A549 (cell line): ENCODE results near the gene TNS3. TPM values are rescaled to one million over a fixed set of nuclear protein-coding genes. Genes with fewer than 3 reads are reported as not detected.

ENCODE experiments used
- ATAC-seq, 2 experiments: fragments of 200-7000 bp in 1 of 2; fragments of >200 bp in 1 of 2; cut with Nextera tagmentation in 1 of 2; cut with Tn5 transposase in 1 of 2; 3 replicates each; pipeline versions ENCODE4 v1.8.0 to v1.9.1; 2018 to 2020; ENCODE audit warnings: mild to moderate bottlenecking in 1 of 2, moderate library complexity in 1 of 2
- CTCF ChIA-PET: fragments of 300-600 bp; sonication (Branson Sonifier 250); formaldehyde crosslinking; extraction: SDS; loops from one replicate; lab custom pipeline; 2021; ENCODE audit warnings: antibody characterized with exemption, inconsistent platforms; lab: Yijun Ruan, JAX
- POLR2A ChIA-PET: fragments of 350-600 bp; formaldehyde crosslinking; extraction: SDS; loops from one replicate; lab custom pipeline; 2021; ENCODE audit warnings: antibody characterized with exemption, inconsistent platforms; lab: Yijun Ruan, JAX
- DNase-seq, 2 experiments: peaks; one replicate each; pipeline versions ENCODE4 v3.0.0 to v3.0.0-alpha.2; 2011 to 2016; ENCODE audit warnings: low read depth in 1 of 2, low spot score in 1 of 2
- FAIRE-seq: peaks from 2 replicates; lab custom pipeline; 2011; peaks lifted over from hg19 to GRCh38; lab: Jason Lieb, UNC
- H3K27ac ChIP-seq, 2 experiments: fragments of >200 bp; sonication (Bioruptor Twin); formaldehyde crosslinking; 3 replicates each; pipeline ENCODE4 v1.5.1; 2016 to 2017
- H3K4me1 ChIP-seq: fragments of >200 bp; sonication (Bioruptor Twin); formaldehyde crosslinking; 3 replicates; pipeline ENCODE4 v1.6.1; 2016
- H3K4me2 ChIP-seq: fragments of >200 bp; sonication (Bioruptor Twin); formaldehyde crosslinking; 3 replicates; pipeline ENCODE4 v1.6.1; 2016
- H3K4me3 ChIP-seq: fragments of >200 bp; sonication (Bioruptor Twin); formaldehyde crosslinking; 3 replicates; pipeline ENCODE4 v1.5.1; 2016
- H3K9me3 ChIP-seq: fragments of >200 bp; sonication (Bioruptor Twin); formaldehyde crosslinking; 3 replicates; pipeline ENCODE4 v1.6.1; 2016
- CHD2 ChIP-seq: fragments of 150-350 bp; IDR thresholded peaks from 2 replicates; pipeline ENCODE4 v1.6.1; 2014; ENCODE audit warnings: low read length; ENCODE audit not compliant: partially characterized antibody
- ESRRA ChIP-seq: fragments of 150-350 bp; IDR thresholded peaks from 2 replicates; pipeline ENCODE4 v1.6.1; 2014; ENCODE audit warnings: mild to moderate bottlenecking, low read length, borderline replicate concordance
- KDM5A ChIP-seq: fragments of 200-600 bp; sonication (generic); IDR thresholded peaks from 2 replicates; pipeline ENCODE4 v1.6.1; 2016; ENCODE audit warnings: antibody characterized with exemption, mild to moderate bottlenecking
- MAFK ChIP-seq: fragments of 450-650 bp; IDR thresholded peaks from 2 replicates; pipeline ENCODE4 v1.6.1; 2014; ENCODE audit not compliant: partially characterized antibody
- NPAS2 ChIP-seq: fragments of 250-450 bp; sonication (Bioruptor Pico); IDR thresholded peaks from 2 replicates; pipeline ENCODE4 v1.8.0; 2022; ENCODE audit warnings: mild to moderate bottlenecking, moderate library complexity, borderline replicate concordance
- NR3C1 ChIP-seq: fragments of >200 bp; sonication (Bioruptor Twin); formaldehyde crosslinking; IDR thresholded peaks from 3 replicates; pipeline ENCODE4 v1.6.1; 2017
- PHF8 ChIP-seq: fragments of 200-600 bp; sonication (generic); IDR thresholded peaks from 2 replicates; pipeline ENCODE4 v1.6.1; 2016; ENCODE audit warnings: low read depth, mild to moderate bottlenecking, antibody characterized with exemption, moderate library complexity, borderline replicate concordance
- RARB ChIP-seq: fragments of 250-450 bp; sonication (Bioruptor Pico); IDR thresholded peaks from 2 replicates; pipeline ENCODE4 v1.8.0; 2021; ENCODE audit warnings: mild to moderate bottlenecking, moderate library complexity
- RNF2 ChIP-seq: fragments of 200-600 bp; sonication (generic); IDR thresholded peaks from 2 replicates; pipeline ENCODE4 v1.6.1; 2016; ENCODE audit warnings: low read depth, mild to moderate bottlenecking, antibody characterized with exemption, moderate library complexity, borderline replicate concordance
- TP53 ChIP-seq: fragments of 250-450 bp; sonication (Bioruptor Pico); IDR thresholded peaks from 2 replicates; pipeline ENCODE4 v1.5.0; 2021; ENCODE audit warnings: mild to moderate bottlenecking, moderate library complexity
- ZC3H11A ChIP-seq: fragments of 450-650 bp; IDR thresholded peaks from 2 replicates; pipeline ENCODE4 v1.6.1; 2014; ENCODE audit warnings: antibody characterized with exemption, mild to moderate bottlenecking
- WGBS: methylation state at CpG from one replicate; pipeline ENCODE4 v1.1.6; 2017; ENCODE audit errors: missing lambda C conversion rate; 5-methylcytosine and 5-hydroxymethylcytosine counted together
- polyA plus RNA-seq, 4 experiments: library from polyadenylated mRNA; depleted of rRNA in 3 of 4; stranded (reverse); fragments of >200 nt; fragmentation: RNase III in 1 of 4; extraction: RNeasy Plus Mini Kit Qiagen cat#74134 plus additional on column Dnase treatment in 1 of 4; gene quantifications; 2 replicates in 3 of 4; 3 replicates in 1 of 4; pipeline ENCODE4 v1.2.3, GENCODE V29; 2011 to 2017
- TF ChIP-seq, protein P1 (sequence below): fragments of >200 bp; sonication (Bioruptor Twin); formaldehyde crosslinking; IDR thresholded peaks from 3 replicates; pipeline ENCODE4 v1.6.1; 2016
- TF ChIP-seq, protein P2 (sequence below): fragments of 250-450 bp; sonication (Bioruptor Pico); IDR thresholded peaks from 2 replicates; pipeline ENCODE4 v1.5.0; 2020; ENCODE audit warnings: low read depth, mild to moderate bottlenecking, moderate library complexity
- TF ChIP-seq, protein P3 (sequence below): IDR thresholded peaks from 2 replicates; pipeline ENCODE4 v1.6.1; 2012

The TNS3 gene
- polyA plus RNA-seq, 2 of the 4 experiments (the other 2 are of a cell fraction) = 107 to 134 TPM

DNA sequence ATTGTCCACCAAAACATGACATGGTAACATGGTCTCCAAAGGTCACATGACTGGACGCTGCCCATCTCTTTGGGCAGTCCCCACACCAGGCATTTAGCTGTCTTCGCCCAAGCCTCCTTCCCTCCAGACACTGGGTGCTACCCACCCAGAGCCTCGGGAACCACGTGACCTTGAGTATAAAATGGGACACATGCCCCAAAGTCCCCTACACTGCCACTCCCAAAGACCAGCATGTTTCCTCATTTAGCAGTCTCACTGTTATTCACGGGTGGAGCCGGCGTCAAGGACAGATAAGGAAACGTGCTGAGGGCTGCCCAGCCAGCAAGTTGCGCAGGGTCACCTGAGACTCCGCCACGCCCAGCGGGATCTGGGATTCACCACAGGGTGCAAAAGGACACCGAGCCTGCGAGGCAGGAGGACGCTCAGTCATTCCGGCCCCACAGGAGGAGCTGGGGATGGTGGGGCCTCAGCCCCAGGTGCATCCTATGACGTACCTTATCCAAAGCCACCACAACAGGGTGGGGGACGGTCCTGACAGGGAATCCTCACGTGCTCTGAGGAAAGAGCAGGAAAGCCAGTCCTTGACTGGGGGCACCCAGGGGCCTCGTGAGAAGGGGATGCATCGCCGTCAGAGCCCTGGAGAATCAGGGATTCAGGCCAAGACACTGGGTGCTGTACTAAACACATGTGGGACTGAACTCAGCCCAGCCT lies 226.9 kb downstream of the TNS3 start (continued):
- TF ChIP-seq, protein P1, sequence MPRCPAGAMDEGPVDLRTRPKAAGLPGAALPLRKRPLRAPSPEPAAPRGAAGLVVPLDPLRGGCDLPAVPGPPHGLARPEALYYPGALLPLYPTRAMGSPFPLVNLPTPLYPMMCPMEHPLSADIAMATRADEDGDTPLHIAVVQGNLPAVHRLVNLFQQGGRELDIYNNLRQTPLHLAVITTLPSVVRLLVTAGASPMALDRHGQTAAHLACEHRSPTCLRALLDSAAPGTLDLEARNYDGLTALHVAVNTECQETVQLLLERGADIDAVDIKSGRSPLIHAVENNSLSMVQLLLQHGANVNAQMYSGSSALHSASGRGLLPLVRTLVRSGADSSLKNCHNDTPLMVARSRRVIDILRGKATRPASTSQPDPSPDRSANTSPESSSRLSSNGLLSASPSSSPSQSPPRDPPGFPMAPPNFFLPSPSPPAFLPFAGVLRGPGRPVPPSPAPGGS = no peak
- TF ChIP-seq, protein P2, sequence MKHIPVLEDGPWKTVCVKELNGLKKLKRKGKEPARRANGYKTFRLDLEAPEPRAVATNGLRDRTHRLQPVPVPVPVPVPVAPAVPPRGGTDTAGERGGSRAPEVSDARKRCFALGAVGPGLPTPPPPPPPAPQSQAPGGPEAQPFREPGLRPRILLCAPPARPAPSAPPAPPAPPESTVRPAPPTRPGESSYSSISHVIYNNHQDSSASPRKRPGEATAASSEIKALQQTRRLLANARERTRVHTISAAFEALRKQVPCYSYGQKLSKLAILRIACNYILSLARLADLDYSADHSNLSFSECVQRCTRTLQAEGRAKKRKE (CRISPR knock-in tag) = no peak
- TF ChIP-seq NPAS2 (CRISPR knock-in tag) = no peak
- TF ChIP-seq RNF2 = no peak
- TF ChIP-seq KDM5A = no peak

DNA sequence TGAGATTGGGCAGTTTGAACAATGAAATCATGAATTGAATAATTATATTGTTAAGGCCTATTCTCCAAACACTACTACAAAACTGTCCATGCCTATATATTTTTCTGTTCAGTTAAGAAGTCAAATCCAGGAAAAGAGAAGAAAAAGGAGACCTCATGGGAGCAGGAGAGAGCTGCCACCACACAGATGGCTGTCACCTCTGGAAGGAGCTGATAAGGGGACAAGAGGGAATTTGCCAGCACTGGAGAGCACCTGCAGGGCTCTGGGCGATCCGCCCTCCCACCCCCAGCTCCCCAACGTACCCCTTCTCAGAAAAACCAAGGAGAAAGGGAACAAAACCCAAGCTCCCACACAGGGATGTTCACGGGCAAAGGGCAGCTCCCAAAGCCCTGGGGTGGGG lies 227.8 kb downstream of the TNS3 start:
- FAIRE-seq (no peak), ATAC-seq (no peak), DNase-seq (no peak)
- H3K4me2 ChIP-seq = no peak overlapping the region
- POLR2A ChIA-PET = no interaction called here
- no peak for TF ChIP-seq MAFK
- no peak for TF ChIP-seq ESRRA
- no peak for TF ChIP-seq ZC3H11A
- no peak overlapping the region for H3K4me3 ChIP-seq
- H3K4me1 ChIP-seq = peaks cover 19% of the 10 kb centered on the region; the same call in 2 of the 3 replicates
- H3K9me3 ChIP-seq = no peaks in the 10 kb centered on the region
- CTCF ChIA-PET = interaction anchor here (0.9 kb wide), 1 partner anchor 13 kb away, joined by 3 read pairs; no protein-coding TSS in a partner anchor
- no peak overlapping the region for H3K27ac ChIP-seq
- 84% methylated on average over 4 of the region's 4 CpGs for WGBS

DNA sequence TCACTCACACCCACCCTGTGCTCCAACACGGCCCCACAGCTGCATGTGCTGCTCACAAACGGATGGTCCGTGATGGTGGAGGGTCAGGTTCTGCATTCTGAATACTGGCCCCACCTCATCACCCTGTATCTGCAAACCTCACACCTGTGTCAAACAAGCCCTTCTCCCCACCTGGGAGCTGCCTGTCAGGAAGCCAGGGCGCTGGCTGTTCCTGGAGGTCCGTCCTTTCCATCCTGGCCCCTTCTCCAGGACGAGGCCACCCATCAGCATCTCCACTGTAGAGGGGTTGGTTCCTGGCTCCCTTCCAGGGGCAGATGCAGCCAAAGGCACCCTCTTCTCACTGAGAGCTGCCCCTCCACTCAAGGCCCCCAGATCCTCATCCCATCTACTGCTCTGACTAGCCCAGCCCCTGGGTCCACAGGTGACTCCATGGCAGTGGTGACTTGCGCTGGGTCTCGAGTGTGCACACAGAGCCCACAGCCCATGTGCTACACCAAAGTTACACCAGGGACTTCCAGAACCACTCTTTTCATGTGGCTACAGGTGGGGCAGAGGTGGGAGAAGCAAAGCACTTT lies 229.4 kb downstream of the TNS3 start:
- no peak for FAIRE-seq
- Histone ChIP-seq H3K9me3 (no peaks in the 10 kb centered on the region), H3K4me2 (no peak overlapping the region), H3K4me3 (no peak overlapping the region), H3K4me1 (peaks cover 15% of the 10 kb centered on the region; the same call in 2 of the 3 replicates), H3K27ac (no peak overlapping the region)
- DNase-seq = no peak
- TF ChIP-seq CHD2 (no peak), PHF8 (no peak)
- TF ChIP-seq, protein P3, sequence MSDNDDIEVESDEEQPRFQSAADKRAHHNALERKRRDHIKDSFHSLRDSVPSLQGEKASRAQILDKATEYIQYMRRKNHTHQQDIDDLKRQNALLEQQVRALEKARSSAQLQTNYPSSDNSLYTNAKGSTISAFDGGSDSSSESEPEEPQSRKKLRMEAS = no peak
- WGBS = 96% methylated on average over 8 of the region's 8 CpGs
- ChIA-PET POLR2A (no interaction called here), CTCF (interaction anchor here (1.4 kb wide), 1 partner anchor 86 kb away, joined by 5 read pairs; no protein-coding TSS in a partner anchor)
- ATAC-seq = no peak

DNA sequence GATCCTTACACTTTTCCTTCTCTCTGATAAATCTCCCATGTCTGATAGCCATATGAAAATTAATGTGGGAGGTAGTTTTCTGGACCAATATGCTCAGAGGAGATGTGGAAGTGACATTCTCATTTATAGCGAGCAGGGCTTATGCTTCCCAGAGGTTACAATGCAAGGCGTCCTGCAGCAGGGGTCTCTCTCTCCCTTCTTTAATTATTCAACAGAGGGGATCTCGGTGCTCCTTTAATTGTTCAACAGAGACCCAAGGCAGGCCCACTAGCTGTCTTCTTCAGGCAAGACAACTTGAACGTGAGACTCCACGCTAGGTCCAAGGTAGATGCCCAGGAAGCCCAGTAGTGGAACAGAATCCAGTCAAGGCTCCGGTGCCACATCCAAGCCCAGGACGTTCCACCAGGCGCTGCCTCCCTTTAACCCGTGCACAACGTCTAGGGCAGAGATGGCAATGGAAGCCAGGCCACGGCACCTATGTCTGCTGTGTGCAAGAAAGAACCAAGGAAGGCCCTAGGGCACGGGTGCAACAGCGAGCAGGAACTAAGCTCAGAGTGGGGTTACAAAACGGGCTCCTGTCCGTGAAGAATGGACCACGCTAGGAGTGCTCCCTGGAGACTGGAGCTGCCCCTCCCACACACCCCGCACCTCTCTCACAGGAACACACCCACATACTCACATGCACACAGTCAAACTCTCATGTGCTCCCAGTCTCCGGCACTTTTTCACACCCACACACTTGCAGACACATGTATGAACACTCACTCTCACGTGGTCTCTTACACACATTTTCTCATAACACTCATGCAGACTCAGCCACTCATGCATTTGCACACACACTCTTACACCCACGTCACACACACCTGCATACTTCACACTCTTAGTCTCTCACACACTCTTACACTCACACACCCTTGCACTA lies 230.4 kb downstream of the TNS3 start:
- no peak overlapping the region for H3K4me2 ChIP-seq

More for the DNA sequence above, 230.4 kb downstream of the TNS3 start:
- Histone ChIP-seq H3K27ac (no peak overlapping the region), H3K4me3 (no peak overlapping the region), H3K4me1 (peaks cover 9% of the 10 kb centered on the region; the same call in 2 of the 3 replicates), H3K9me3 (no peaks in the 10 kb centered on the region)
- DNase-seq (no peak), FAIRE-seq (no peak), ATAC-seq (peak in 1 of 2 experiments; percentile 16; a peak in 3 of 6 replicates)
- WGBS = 87% methylated on average over 20 of the region's 20 CpGs
- POLR2A ChIA-PET = no interaction called here
- TF ChIP-seq RARB (CRISPR knock-in tag) (no peak), TP53 (CRISPR knock-in tag) (no peak), NR3C1 (no peak)
- CTCF ChIA-PET = no interaction called here
